ENCODE results near the gene ANO5. TPM values are rescaled to one million over a fixed set of nuclear protein-coding genes. Genes with fewer than 3 reads are reported as not detected.

The ANO5 gene
- total and polyA plus RNA-seq, 2 donors (not counting 3 experiments of a cell fraction or from before 2014, with no cell fraction given) = 0.32 to 0.46 TPM

DNA sequence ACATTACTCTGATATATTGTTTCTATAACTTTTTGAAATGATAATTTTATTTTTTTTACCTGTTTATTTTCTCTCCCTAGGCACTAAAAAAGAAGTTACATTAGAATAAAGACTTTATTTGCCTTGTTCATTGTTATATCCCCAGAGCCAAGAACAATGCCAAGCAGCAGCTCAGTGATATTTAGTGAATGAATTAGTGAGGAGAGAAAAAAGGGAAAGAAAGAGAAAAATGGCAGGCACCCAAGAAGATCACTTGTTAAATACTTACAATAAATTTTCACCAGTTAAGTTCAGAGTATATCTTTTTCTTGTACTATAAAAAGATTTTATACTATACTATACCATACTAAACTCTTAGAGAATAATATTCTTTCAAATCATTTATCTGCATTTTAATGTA lies 13.3 kb upstream of the ANO5 start:
- Histone ChIP-seq H4K20me1 (replicated peaks; ENCODE audit: control insufficient read depth, extremely low read depth, insufficient read depth, low read length) (no peaks in the 10 kb centered on the region), H3K4me1 (ENCODE audit: control insufficient read depth, extremely low read depth, insufficient read depth, low read length) (no peaks in the 10 kb centered on the region), H3K4me2 (ENCODE audit: insufficient read depth, low read length) (no peak overlapping the region), H3K9ac (replicated peaks; ENCODE audit: extremely low read depth, insufficient read depth, low read length) (no peak overlapping the region), H3K79me2 (ENCODE audit: control insufficient read depth, insufficient read depth, low read length) (no peaks in the 10 kb centered on the region), H3K4me3 (replicated peaks in 1 of 3; ENCODE audit: insufficient read depth in 1 of 3, low read depth in 1 of 3, low read length in 3 of 3) (no peak overlapping the region), H3K27me3 (ENCODE audit: control insufficient read depth in 2 of 2, insufficient read depth in 2 of 2, low read length in 2 of 2) (no peaks in the 10 kb centered on the region), H3K36me3 (ENCODE audit: control insufficient read depth in 2 of 2, extremely low read depth in 1 of 2, insufficient read depth in 2 of 2, low read length in 2 of 2) (no peaks in the 10 kb centered on the region), H2AFZ (ENCODE audit: low read depth, low read length) (no peak overlapping the region), H3K9me3 (replicated peaks; ENCODE audit: control insufficient read depth, insufficient read depth, low read length) (no peaks in the 10 kb centered on the region), H3K9me1 (replicated peaks; ENCODE audit: control insufficient read depth, extremely low read depth, insufficient read depth, low read length) (no peaks in the 10 kb centered on the region), H3K27ac (ENCODE audit: insufficient read depth, low read depth, low read length) (no peak overlapping the region)
- dilution Hi-C loops (cut with MboI; ENCODE audit: extremely low pct_ligation_motif_present, low sequenced_read_pairs) (no loop called here), intact Hi-C loops (cut with micrococcal nuclease) (no loop called here)
- DNase-seq (ENCODE audit: low read depth, low spot score) = no peak
- no TSS peak for BruUV-seq (replicated peaks)
- no peak for FAIRE-seq
- TF ChIP-seq JUN (IDR thresholded peaks at IDR 0.05; ENCODE audit: borderline replicate concordance, insufficient read depth, insufficient read length, low read depth) = no peak
- no peak for TF ChIP-seq MYC (IDR thresholded peaks at IDR 0.05; ENCODE audit: low read depth, low read length)
- TF ChIP-seq, protein P1, sequence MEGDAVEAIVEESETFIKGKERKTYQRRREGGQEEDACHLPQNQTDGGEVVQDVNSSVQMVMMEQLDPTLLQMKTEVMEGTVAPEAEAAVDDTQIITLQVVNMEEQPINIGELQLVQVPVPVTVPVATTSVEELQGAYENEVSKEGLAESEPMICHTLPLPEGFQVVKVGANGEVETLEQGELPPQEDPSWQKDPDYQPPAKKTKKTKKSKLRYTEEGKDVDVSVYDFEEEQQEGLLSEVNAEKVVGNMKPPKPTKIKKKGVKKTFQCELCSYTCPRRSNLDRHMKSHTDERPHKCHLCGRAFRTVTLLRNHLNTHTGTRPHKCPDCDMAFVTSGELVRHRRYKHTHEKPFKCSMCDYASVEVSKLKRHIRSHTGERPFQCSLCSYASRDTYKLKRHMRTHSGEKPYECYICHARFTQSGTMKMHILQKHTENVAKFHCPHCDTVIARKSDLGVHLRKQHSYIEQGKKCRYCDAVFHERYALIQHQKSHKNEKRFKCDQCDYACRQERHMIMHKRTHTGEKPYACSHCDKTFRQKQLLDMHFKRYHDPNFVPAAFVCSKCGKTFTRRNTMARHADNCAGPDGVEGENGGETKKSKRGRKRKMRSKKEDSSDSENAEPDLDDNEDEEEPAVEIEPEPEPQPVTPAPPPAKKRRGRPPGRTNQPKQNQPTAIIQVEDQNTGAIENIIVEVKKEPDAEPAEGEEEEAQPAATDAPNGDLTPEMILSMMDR (IDR thresholded peaks at IDR 0.05; ENCODE audit: extremely low read depth in 1 of 2, insufficient read depth in 1 of 2, low read depth in 1 of 2, low read length in 2 of 2) = no peak
- TF ChIP-seq, protein P2, sequence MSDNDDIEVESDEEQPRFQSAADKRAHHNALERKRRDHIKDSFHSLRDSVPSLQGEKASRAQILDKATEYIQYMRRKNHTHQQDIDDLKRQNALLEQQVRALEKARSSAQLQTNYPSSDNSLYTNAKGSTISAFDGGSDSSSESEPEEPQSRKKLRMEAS (IDR thresholded peaks at IDR 0.05; ENCODE audit: insufficient read depth, insufficient read length) = no peak
- no peak for TF ChIP-seq FOS (IDR thresholded peaks at IDR 0.05; ENCODE audit: borderline replicate concordance, insufficient read depth, low read length)
- TF ChIP-seq POLR2AphosphoS5 (IDR thresholded peaks at IDR 0.05; ENCODE audit: insufficient read depth, low read depth, low read length) = no peak
- TF ChIP-seq GATA2 (IDR thresholded peaks at IDR 0.05; ENCODE audit: insufficient read depth, insufficient read length, low read depth, low read length) = no peak
- TF ChIP-seq POLR2A (IDR thresholded peaks at IDR 0.05; ENCODE audit: low read depth, low read length) = no peak
- TF ChIP-seq EZH2 (IDR thresholded peaks at IDR 0.05; ENCODE audit: borderline replicate concordance, low read depth, low read length, severe bottlenecking) = no peak
- POLR2A ChIA-PET = no interaction called here
- CTCF ChIA-PET = no interaction called here
